ENCODE data around the gene EXOC5. TPM values are rescaled to one million over a fixed set of nuclear protein-coding genes. Genes with fewer than 3 reads are reported as not detected.
A peak's percentile ranks its signal among the peaks of the same experiment; 100 is the strongest.

The EXOC5 gene
- total RNA-seq, 1 donor from 2014 or later: 252 TPM

- H3K79me2 ChIP-seq (ENCODE audit: low read depth): no peaks in the 10 kb centered on the region
- Mint-ChIP-seq H3K9me3 (no peaks in the 10 kb centered on the region), H3K4me3 (no peak overlapping the region), H3K27ac (no peak overlapping the region), H3K4me1 (peaks cover 8% of the 10 kb centered on the region), H3K36me3 (no peaks in the 10 kb centered on the region), H3K27me3 (ENCODE audit: insufficient read depth, low read depth) (no peaks in the 10 kb centered on the region)
- H3K4me3 ChIP-seq: no peak overlapping the region
- TF ChIP-seq EZH2 (IDR thresholded peaks at IDR 0.05) (no peak), EZH2phosphoT487 (IDR thresholded peaks at IDR 0.05) (no peak), CTCF (IDR thresholded peaks at IDR 0.05) (peak; percentile 89)
- no peak overlapping the region for H3K4me2 ChIP-seq
- H4K20me1 ChIP-seq (ENCODE audit: low read depth): no peaks in the 10 kb centered on the region
- no peaks in the 10 kb centered on the region for H3K36me3 ChIP-seq
- no peak overlapping the region for H3K27ac ChIP-seq
- H3K9me3 ChIP-seq (ENCODE audit: low read depth): no peaks in the 10 kb centered on the region
- peak; percentile 74 for DNase-seq (ENCODE audit: low spot score)
- no peaks in the 10 kb centered on the region for H3F3A ChIP-seq (ENCODE audit: low read depth)
- H3K4me1 ChIP-seq: peaks cover 19% of the 10 kb centered on the region
- no peak overlapping the region for H2AFZ ChIP-seq (replicated peaks)
- H3K27me3 ChIP-seq: no peaks in the 10 kb centered on the region
- no peak overlapping the region for H3K9ac ChIP-seq
These were observed 85.8 kb downstream of the EXOC5 start for GRCh38 chr14:57182760-57183503.

GRCh38 chr14:57179273-57179672 lies 89.4 kb downstream of the EXOC5 start:
- peak; percentile 11 for DNase-seq (ENCODE audit: low spot score)
- H3K9ac ChIP-seq: no peak overlapping the region
- H3K4me3 ChIP-seq: no peak overlapping the region
- Mint-ChIP-seq H3K27ac (no peak overlapping the region), H3K4me1 (peaks cover 4% of the 10 kb centered on the region), H3K27me3 (ENCODE audit: insufficient read depth, low read depth) (no peaks in the 10 kb centered on the region), H3K36me3 (no peaks in the 10 kb centered on the region), H3K4me3 (no peak overlapping the region), H3K9me3 (no peaks in the 10 kb centered on the region)
- H3K79me2 ChIP-seq (ENCODE audit: low read depth): no peaks in the 10 kb centered on the region
- H2AFZ ChIP-seq (replicated peaks): peak overlapping the region; percentile 55
- TF ChIP-seq EZH2phosphoT487 (IDR thresholded peaks at IDR 0.05) (no peak), EZH2 (IDR thresholded peaks at IDR 0.05) (no peak), CTCF (IDR thresholded peaks at IDR 0.05) (no peak)
- no peak overlapping the region for H3K4me2 ChIP-seq
- H3K27ac ChIP-seq: no peak overlapping the region
- H3K27me3 ChIP-seq: no peaks in the 10 kb centered on the region
- peaks cover 10% of the 10 kb centered on the region for H3K4me1 ChIP-seq
- H4K20me1 ChIP-seq (ENCODE audit: low read depth): no peaks in the 10 kb centered on the region
- no peaks in the 10 kb centered on the region for H3K36me3 ChIP-seq
- no peaks in the 10 kb centered on the region for H3K9me3 ChIP-seq (ENCODE audit: low read depth)
- no peaks in the 10 kb centered on the region for H3F3A ChIP-seq (ENCODE audit: low read depth)

- H3K27me3 Mint-ChIP-seq (ENCODE audit: insufficient read depth, low read depth): peaks cover 3% of the 10 kb centered on the region
- H4K20me1 ChIP-seq (ENCODE audit: low read depth): no peaks in the 10 kb centered on the region
- no peaks in the 10 kb centered on the region for H3K27me3 ChIP-seq
- DNase-seq (ENCODE audit: low spot score): no peak
- H3K36me3 ChIP-seq: no peaks in the 10 kb centered on the region
- no peak overlapping the region for H3K4me2 ChIP-seq
- no peaks in the 10 kb centered on the region for H3K79me2 ChIP-seq (ENCODE audit: low read depth)
- TF ChIP-seq EZH2phosphoT487 (IDR thresholded peaks at IDR 0.05) (no peak), EZH2 (IDR thresholded peaks at IDR 0.05) (no peak), CTCF (IDR thresholded peaks at IDR 0.05) (no peak)
- peaks cover 9% of the 10 kb centered on the region for H3K4me1 ChIP-seq
- no peak overlapping the region for H2AFZ ChIP-seq (replicated peaks)
- H3K9me3 ChIP-seq (ENCODE audit: low read depth): no peaks in the 10 kb centered on the region
- H3K9ac ChIP-seq: no peak overlapping the region
- no peak overlapping the region for H3K27ac Mint-ChIP-seq
- H3K9me3 Mint-ChIP-seq: no peaks in the 10 kb centered on the region
- H3K4me1 Mint-ChIP-seq: peaks cover 8% of the 10 kb centered on the region
- H3K27ac ChIP-seq: no peak overlapping the region
- no peak overlapping the region for H3K4me3 ChIP-seq
- no peaks in the 10 kb centered on the region for H3F3A ChIP-seq (ENCODE audit: low read depth)
- H3K4me3 Mint-ChIP-seq: no peak overlapping the region
- H3K36me3 Mint-ChIP-seq: no peaks in the 10 kb centered on the region
These were observed 94.2 kb downstream of the EXOC5 start for GRCh38 chr14:57174466-57174865.

Data from neural progenitor cell (in vitro differentiated cells).